CD4-positive, CD25-positive, alpha-beta regulatory T cell (primary cell): Measurements from ENCODE around the gene C1QL1. TPM values are rescaled to one million over a fixed set of nuclear protein-coding genes. Genes with fewer than 3 reads are reported as not detected.

Experiments
- ATAC-seq, 2 donors: fragments of 150-1000 bp; cut with Tn5 transposase; one replicate each; pipeline ENCODE4 v1.10.0; 2021; ENCODE audit warnings: low read depth in 2 of 2, moderate number of reproducible peaks in 2 of 2, moderate library complexity in 1 of 2
- DNase-seq, 3 donors: peaks; one replicate each; pipeline versions ENCODE4 v3.0.0 to v3.0.0-alpha.2; 2012 to 2022; ENCODE audit warnings: mixed read lengths in 1 of 3
- H3K27ac ChIP-seq: one replicate; pipeline ENCODE4 v1.7.0; 2013; ENCODE audit warnings: mild to moderate bottlenecking, low read length; ENCODE audit not compliant: insufficient read depth, poor library complexity, severe bottlenecking
- H3K27me3 ChIP-seq: one replicate; pipeline ENCODE4 v1.7.0; 2013; ENCODE audit warnings: low read length; ENCODE audit not compliant: control insufficient read depth, insufficient read depth
- H3K36me3 ChIP-seq: one replicate; pipeline ENCODE4 v1.7.0; 2013; ENCODE audit warnings: mild to moderate bottlenecking, low read length, moderate library complexity; ENCODE audit not compliant: control insufficient read depth, insufficient read depth
- H3K4me1 ChIP-seq: 2 replicates; pipeline ENCODE4 v1.7.0; 2013; ENCODE audit warnings: mild to moderate bottlenecking, low read length; ENCODE audit not compliant: insufficient read depth, control insufficient read depth, poor library complexity, severe bottlenecking
- H3K4me3 ChIP-seq: one replicate; pipeline ENCODE4 v1.7.0; 2013; ENCODE audit warnings: low read depth, mild to moderate bottlenecking, low read length, moderate library complexity
- H3K9me3 ChIP-seq, 2 experiments: 1 replicate in 1 of 2; 2 replicates in 1 of 2; pipeline ENCODE4 v1.7.0; 2013; ENCODE audit warnings: low read length in 2 of 2, mild to moderate bottlenecking in 1 of 2, moderate library complexity in 1 of 2; ENCODE audit not compliant: control insufficient read depth in 2 of 2
- H3K27ac Mint-ChIP-seq, 3 donors: one replicate each; pipeline ENCODE4 v1.8.0; 2020 to 2022; ENCODE audit warnings: mild to moderate bottlenecking in 3 of 3, mixed read lengths in 3 of 3, moderate library complexity in 2 of 3
- H3K27me3 Mint-ChIP-seq: one replicate; pipeline ENCODE4 v1.8.0; 2022; ENCODE audit warnings: mild to moderate bottlenecking, mixed read lengths
- H3K36me3 Mint-ChIP-seq: one replicate; pipeline ENCODE4 v1.8.0; 2020; ENCODE audit warnings: mixed read lengths
- H3K4me1 Mint-ChIP-seq, 4 donors: one replicate each; pipeline ENCODE4 v1.8.0; 2020 to 2022; ENCODE audit warnings: mixed read lengths in 4 of 4, mild to moderate bottlenecking in 1 of 4
- H3K4me3 Mint-ChIP-seq, 4 donors: one replicate each; pipeline ENCODE4 v1.8.0; 2020 to 2022; ENCODE audit warnings: mild to moderate bottlenecking in 4 of 4, mixed read lengths in 4 of 4, moderate library complexity in 3 of 4
- H3K9me3 Mint-ChIP-seq, 7 donors: one replicate each; pipeline ENCODE4 v1.8.0; 2020 to 2022; ENCODE audit warnings: mixed read lengths in 7 of 7, mild to moderate bottlenecking in 3 of 7, moderate library complexity in 2 of 7
- polyA plus RNA-seq, 4 donors: library from polyadenylated mRNA; unstranded; fragments of 300-500 nt; fragmentation: Illumina TruSeq; gene quantifications; one replicate each; pipeline ENCODE4 v1.2.3, GENCODE V29; 2021
- total RNA-seq: library from RNA; stranded (reverse); gene quantifications from one replicate; pipeline ENCODE4 v1.2.3, GENCODE V29; 2022

Gene C1QL1
- total and polyA plus RNA-seq, 5 donors from 2014 or later: not detected

- H3K9me3 ChIP-seq: no peaks in the 10 kb centered on the region
- Mint-ChIP-seq H3K27me3 (peaks cover 4% of the 10 kb centered on the region), H3K4me1 (no peaks in the 10 kb centered on the region), H3K36me3 (no peaks in the 10 kb centered on the region), H3K27ac (peak overlapping the region in 1 of 3 donors; percentile 9), H3K4me3 (no peak overlapping the region), H3K9me3 (no peaks in the 10 kb centered on the region)
- H3K27me3 ChIP-seq: no peaks in the 10 kb centered on the region
- no peak overlapping the region for H3K4me3 ChIP-seq
- no peaks in the 10 kb centered on the region for H3K4me1 ChIP-seq
- ATAC-seq (no peak), DNase-seq (no peak)
- no peak overlapping the region for H3K27ac ChIP-seq
- H3K36me3 ChIP-seq: no peaks in the 10 kb centered on the region
Observed at GRCh38 chr17:44924107-44924544, 44.0 kb downstream of the C1QL1 start.

DNA sequence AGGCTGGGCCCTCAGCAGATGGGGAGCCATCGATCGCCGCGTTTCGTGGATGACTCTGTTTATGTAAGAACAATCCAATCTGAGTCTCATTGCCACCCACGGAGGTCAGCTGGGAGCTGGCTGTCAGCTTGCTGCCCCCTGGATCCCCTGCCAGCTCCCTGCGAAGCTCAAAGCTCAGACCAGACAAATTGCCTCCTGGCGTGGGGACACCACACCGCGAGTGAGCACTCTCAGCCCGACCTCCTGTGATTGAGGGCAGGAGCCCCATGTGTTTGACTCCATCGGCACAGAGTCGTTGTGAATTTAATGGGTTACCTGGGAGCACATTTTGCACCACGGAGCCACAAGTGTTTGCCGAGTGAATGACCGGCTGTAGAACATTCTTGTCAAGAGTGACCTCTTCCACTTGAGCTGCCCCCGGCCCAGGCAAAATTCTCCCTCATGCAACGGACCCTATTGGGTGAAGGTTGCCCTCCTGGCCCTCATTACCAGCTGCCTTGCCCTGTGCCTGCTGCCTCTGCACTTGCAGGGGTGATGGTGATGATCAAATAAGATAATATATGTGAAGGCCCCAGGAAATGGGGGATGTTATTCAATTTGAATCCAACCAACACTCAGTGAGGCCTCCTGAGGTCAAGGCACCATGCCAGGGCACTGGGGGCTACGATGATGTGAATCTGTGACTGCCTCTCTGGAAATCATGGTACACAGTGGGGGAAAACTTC, 45.2 kb downstream of the C1QL1 start:
- no peak overlapping the region for H3K4me3 Mint-ChIP-seq
- H3K36me3 Mint-ChIP-seq: no peaks in the 10 kb centered on the region
- Histone ChIP-seq H3K4me3 (no peak overlapping the region), H3K9me3 (no peaks in the 10 kb centered on the region), H3K27ac (no peak overlapping the region), H3K27me3 (no peaks in the 10 kb centered on the region), H3K4me1 (no peaks in the 10 kb centered on the region), H3K36me3 (no peaks in the 10 kb centered on the region)
- ATAC-seq: no peak
- no peaks in the 10 kb centered on the region for H3K9me3 Mint-ChIP-seq
- no peak overlapping the region for H3K27ac Mint-ChIP-seq
- H3K27me3 Mint-ChIP-seq: peaks cover 9% of the 10 kb centered on the region
- no peak for DNase-seq
- H3K4me1 Mint-ChIP-seq: no peaks in the 10 kb centered on the region

DNA sequence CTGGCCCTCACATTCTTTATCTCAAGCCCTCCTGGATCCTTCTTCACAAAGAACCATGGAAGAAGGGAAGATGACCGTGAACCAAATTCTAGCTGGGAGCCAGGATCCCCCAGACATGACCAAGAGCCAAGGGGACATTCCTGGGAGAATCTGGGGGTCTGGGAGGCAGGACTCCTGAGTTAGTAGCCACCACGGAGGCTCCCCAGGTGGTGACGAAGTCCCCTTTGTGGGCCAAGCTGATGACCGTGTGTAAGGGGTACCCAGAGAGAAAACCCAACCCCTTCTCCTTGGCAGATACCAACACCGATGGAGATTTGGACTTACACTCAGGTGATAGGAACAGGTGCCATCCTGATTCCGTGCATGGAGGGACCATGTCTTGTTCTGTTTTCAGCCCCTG, 46.0 kb downstream of the C1QL1 start:
- Mint-ChIP-seq H3K4me1 (no peaks in the 10 kb centered on the region), H3K4me3 (no peak overlapping the region), H3K27ac (no peak overlapping the region), H3K27me3 (peaks cover 9% of the 10 kb centered on the region), H3K36me3 (no peaks in the 10 kb centered on the region), H3K9me3 (no peaks in the 10 kb centered on the region)
- Histone ChIP-seq H3K27ac (no peak overlapping the region), H3K9me3 (no peaks in the 10 kb centered on the region), H3K36me3 (no peaks in the 10 kb centered on the region), H3K4me3 (no peak overlapping the region), H3K27me3 (no peaks in the 10 kb centered on the region), H3K4me1 (no peaks in the 10 kb centered on the region)
- DNase-seq (no peak), ATAC-seq (no peak)

GRCh38 chr17:44921122-44921882, 46.8 kb downstream of the C1QL1 start:
- H3K4me1 ChIP-seq: no peaks in the 10 kb centered on the region

GRCh38 chr17:44920565-44920940, 47.5 kb downstream of the C1QL1 start:
- no peak for DNase-seq

More at GRCh38 chr17:44921122-44921882, 46.8 kb downstream of the C1QL1 start:
- H3K27me3 ChIP-seq: no peaks in the 10 kb centered on the region
- no peak overlapping the region for H3K4me3 ChIP-seq
- Mint-ChIP-seq H3K4me1 (no peaks in the 10 kb centered on the region), H3K27me3 (peaks cover 12% of the 10 kb centered on the region), H3K9me3 (no peaks in the 10 kb centered on the region), H3K36me3 (no peaks in the 10 kb centered on the region), H3K4me3 (no peak overlapping the region), H3K27ac (peak overlapping the region in 1 of 3 donors; percentile 32)
- ATAC-seq: no peak
- H3K36me3 ChIP-seq: no peaks in the 10 kb centered on the region
- H3K9me3 ChIP-seq: no peaks in the 10 kb centered on the region
- no peak overlapping the region for H3K27ac ChIP-seq
- no peak for DNase-seq

DNA sequence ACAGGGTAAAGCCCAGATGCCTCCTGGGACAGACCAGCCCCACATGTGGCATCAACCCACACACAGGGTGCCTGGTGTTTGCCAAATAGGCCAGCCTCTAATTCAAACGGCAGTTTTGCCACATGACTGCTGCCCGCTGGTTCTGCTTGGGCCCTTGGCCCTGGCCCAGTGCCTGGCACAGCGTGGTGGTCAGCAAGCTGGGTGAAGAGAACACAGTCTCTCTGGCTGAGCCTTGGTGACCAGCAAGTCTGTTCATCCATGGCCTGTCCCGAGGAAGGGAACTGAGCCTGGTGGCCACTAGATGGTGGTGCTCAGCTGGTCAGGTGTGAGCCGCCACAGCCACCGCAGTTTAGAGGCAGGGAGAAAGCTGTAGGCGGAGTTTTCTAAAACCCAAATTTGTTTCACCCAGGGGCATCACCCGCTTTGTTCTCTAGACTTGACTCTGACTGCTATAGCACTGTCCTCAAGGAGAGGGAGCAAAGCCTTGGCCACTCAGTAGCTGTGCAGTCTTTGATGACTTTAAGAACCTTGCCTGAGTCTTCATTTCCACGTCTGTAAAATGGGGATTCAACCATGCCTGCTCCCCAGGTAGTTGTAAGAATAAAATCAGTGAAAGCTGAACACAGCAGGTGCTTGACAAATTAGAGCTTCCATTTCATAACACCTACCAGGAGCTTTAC, 48.1 kb downstream of the C1QL1 start:
- no peak overlapping the region for H3K4me3 ChIP-seq
- no peaks in the 10 kb centered on the region for H3K4me1 Mint-ChIP-seq
- no peaks in the 10 kb centered on the region for H3K27me3 ChIP-seq
- H3K27ac ChIP-seq: no peak overlapping the region
- peak; percentile 52 to 77 (median 63) for DNase-seq
- ATAC-seq: peak; percentile 78 to 82
- no peaks in the 10 kb centered on the region for H3K36me3 Mint-ChIP-seq
- H3K36me3 ChIP-seq: no peaks in the 10 kb centered on the region
- no peak overlapping the region for H3K4me3 Mint-ChIP-seq
- no peaks in the 10 kb centered on the region for H3K4me1 ChIP-seq
- H3K9me3 Mint-ChIP-seq: no peaks in the 10 kb centered on the region
- no peak overlapping the region for H3K27ac Mint-ChIP-seq
- no peaks in the 10 kb centered on the region for H3K9me3 ChIP-seq
- H3K27me3 Mint-ChIP-seq: peaks cover 13% of the 10 kb centered on the region

More at GRCh38 chr17:44920565-44920940, 47.5 kb downstream of the C1QL1 start:
- no peaks in the 10 kb centered on the region for H3K36me3 Mint-ChIP-seq
- H3K27me3 ChIP-seq: no peaks in the 10 kb centered on the region
- no peak overlapping the region for H3K27ac ChIP-seq
- H3K27ac Mint-ChIP-seq: no peak overlapping the region
- no peak for ATAC-seq
- no peaks in the 10 kb centered on the region for H3K36me3 ChIP-seq
- H3K4me3 Mint-ChIP-seq: no peak overlapping the region
- H3K4me1 Mint-ChIP-seq: no peaks in the 10 kb centered on the region
- no peaks in the 10 kb centered on the region for H3K4me1 ChIP-seq
- no peaks in the 10 kb centered on the region for H3K9me3 ChIP-seq
- no peak overlapping the region for H3K4me3 ChIP-seq
- no peaks in the 10 kb centered on the region for H3K9me3 Mint-ChIP-seq
- peaks cover 13% of the 10 kb centered on the region for H3K27me3 Mint-ChIP-seq

DNA sequence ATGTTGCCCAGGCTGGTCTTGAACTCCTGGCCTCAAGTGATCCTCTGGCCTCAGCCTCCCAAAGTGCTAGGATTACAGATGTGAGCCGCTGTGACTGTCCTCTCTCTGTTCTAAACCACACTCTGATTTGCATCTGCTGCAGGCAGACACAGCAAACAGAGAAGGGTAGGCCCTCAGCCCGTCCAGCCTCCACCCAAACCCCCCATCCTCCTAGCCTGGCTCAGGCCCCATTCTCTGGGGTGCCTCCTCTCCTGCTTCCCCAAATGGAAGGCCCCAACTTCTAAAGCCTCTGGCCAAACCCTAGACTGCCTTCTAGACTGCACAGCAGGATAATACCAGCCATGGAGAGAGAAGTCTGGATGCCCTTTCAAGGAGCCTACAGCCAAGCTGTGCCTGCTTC, 48.7 kb downstream of the C1QL1 start:
- Mint-ChIP-seq H3K27me3 (peaks cover 13% of the 10 kb centered on the region), H3K9me3 (no peaks in the 10 kb centered on the region), H3K4me1 (peaks cover 0 to 2% (median 0%) of the 10 kb centered on the region in 4 donors), H3K4me3 (no peak overlapping the region), H3K36me3 (no peaks in the 10 kb centered on the region), H3K27ac (no peak overlapping the region)
- Histone ChIP-seq H3K27me3 (no peaks in the 10 kb centered on the region), H3K27ac (no peak overlapping the region), H3K36me3 (no peaks in the 10 kb centered on the region), H3K4me3 (no peak overlapping the region), H3K9me3 (no peaks in the 10 kb centered on the region), H3K4me1 (no peaks in the 10 kb centered on the region)
- DNase-seq: no peak
- no peak for ATAC-seq
